HG03342 (cell line): ENCODE measurements around the gene GIGYF1.

Experiments used
- ATAC-seq: cut with Tn5 transposase; IDR thresholded peaks from one replicate; pipeline ENCODE4 v1.9.1; 2021; ENCODE audit warnings: mild to moderate bottlenecking, moderate library complexity; ENCODE audit not compliant: unreplicated experiment

GIGYF1 gene

GRCh38 chr7:100640517-100641440 lies 53.3 kb downstream of the GIGYF1 start:
- ATAC-seq: no peak

GRCh38 chr7:100639995-100640516 lies 54.0 kb downstream of the GIGYF1 start:
- ATAC-seq: no peak

GRCh38 chr7:100632951-100633717 lies 60.9 kb downstream of the GIGYF1 start:
- ATAC-seq: no peak

DNA sequence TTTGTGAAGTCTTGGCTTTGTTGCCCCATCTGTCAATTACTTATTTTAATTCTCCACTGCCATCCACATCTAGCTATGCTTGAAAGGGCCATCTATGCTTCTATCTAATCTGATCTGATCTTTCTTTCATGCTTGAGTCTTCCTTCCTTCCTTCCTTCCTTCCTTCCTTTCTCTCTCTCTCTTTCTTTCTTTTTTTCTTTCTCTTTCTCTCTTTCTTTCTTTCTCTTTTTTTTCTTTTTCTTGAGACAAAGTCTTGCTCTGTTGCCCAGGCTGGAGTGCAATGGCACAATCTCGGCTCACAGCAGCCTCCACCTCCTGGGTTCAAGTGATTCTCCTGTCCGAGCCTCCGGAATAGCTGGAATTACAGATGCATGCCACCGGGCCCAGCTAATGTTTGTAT lies 64.0 kb downstream of the GIGYF1 start:
- no peak for ATAC-seq
